GM19397 (cell line): ENCODE measurements around the gene GNAT1.
"Not testable (repeated sequence)": the region's sequence is repeated elsewhere in the genome, so short reads cannot be mapped to it uniquely, and the experiment has no call there.

Experiments
- ATAC-seq: cut with Tn5 transposase; IDR thresholded peaks from one replicate; pipeline ENCODE4 v1.9.1; 2021; ENCODE audit warnings: mild to moderate bottlenecking, moderate library complexity; ENCODE audit not compliant: unreplicated experiment

Gene GNAT1

GRCh38 chr3:50237754-50238548, 46.5 kb downstream of the GNAT1 start:
- peak; percentile 30 for ATAC-seq

- ATAC-seq, result no peak
These were observed 47.2 kb downstream of the GNAT1 start for GRCh38 chr3:50238549-50239026.

GRCh38 chr3:50239649-50240048, 48.2 kb downstream of the GNAT1 start:
- no peak for ATAC-seq

GRCh38 chr3:50241163-50241562, 49.8 kb downstream of the GNAT1 start:
- no peak for ATAC-seq

GRCh38 chr3:50241713-50242380, 50.4 kb downstream of the GNAT1 start:
- ATAC-seq, result no peak

- ATAC-seq, result no peak
These were observed 51.0 kb downstream of the GNAT1 start for GRCh38 chr3:50242381-50242770.

GRCh38 chr3:50242851-50243542, 51.6 kb downstream of the GNAT1 start:
- no peak for ATAC-seq

- ATAC-seq, result no peak
These were observed 52.1 kb downstream of the GNAT1 start for GRCh38 chr3:50243543-50243895.

GRCh38 chr3:50244813-50245212, 53.4 kb downstream of the GNAT1 start:
- ATAC-seq, result not testable (repeated sequence)

GRCh38 chr3:50245251-50245745, 53.9 kb downstream of the GNAT1 start:
- ATAC-seq, result no peak

- peak; percentile 65 for ATAC-seq
These were observed 54.6 kb downstream of the GNAT1 start for GRCh38 chr3:50245831-50246516.

GRCh38 chr3:50246517-50246954, 55.1 kb downstream of the GNAT1 start:
- peak; percentile 45 for ATAC-seq
